Fibroblast of the aortic adventitia (primary cell): Measurements from ENCODE around the gene ANO10. TPM values are rescaled to one million over a fixed set of nuclear protein-coding genes. Genes with fewer than 3 reads are reported as not detected.

ENCODE experiments used
- DNase-seq: peaks from one replicate; pipeline ENCODE4 v3.0.0-alpha.2; 2010; ENCODE audit warnings: low read depth
- H3K4me3 ChIP-seq: 2 replicates; pipeline ENCODE4 v1.5.1; 2011; ENCODE audit warnings: low read depth, mild to moderate bottlenecking, control low read depth, low read length, moderate library complexity
- CTCF ChIP-seq: IDR thresholded peaks from 2 replicates; pipeline ENCODE4 v1.5.1; 2011; ENCODE audit warnings: mild to moderate bottlenecking, low read length, control low read depth, inconsistent platforms; ENCODE audit not compliant: insufficient read depth
- total RNA-seq: library from RNA; depleted of rRNA; stranded (reverse); fragments of >200 nt; gene quantifications from 2 replicates; pipeline ENCODE4 v1.2.3, GENCODE V29; 2012; ENCODE audit warnings: low replicate concordance

Gene ANO10
- total RNA-seq, 1 donor = 46.4 TPM

- TF ChIP-seq CTCF = no peak
- peak; percentile 40 for DNase-seq
Measured at GRCh38 chr3:43638594-43639447, 17.0 kb upstream of the ANO10 start.

GRCh38 chr3:43637702-43638101 lies 15.9 kb upstream of the ANO10 start:
- no peak for TF ChIP-seq CTCF
- DNase-seq = no peak
- no peak overlapping the region for H3K4me3 ChIP-seq

More at GRCh38 chr3:43638594-43639447, 17.0 kb upstream of the ANO10 start:
- H3K4me3 ChIP-seq = no peak overlapping the region

GRCh38 chr3:43632986-43633385 lies 11.2 kb upstream of the ANO10 start:
- TF ChIP-seq CTCF = no peak
- DNase-seq = no peak
- no peak overlapping the region for H3K4me3 ChIP-seq

- no peak overlapping the region for H3K4me3 ChIP-seq
- TF ChIP-seq CTCF = no peak
- peak; percentile 81 for DNase-seq
Measured at GRCh38 chr3:43632269-43632733, 10.5 kb upstream of the ANO10 start.

GRCh38 chr3:43629741-43630140 lies 7.9 kb upstream of the ANO10 start:
- DNase-seq = peak; percentile 32
- TF ChIP-seq CTCF = no peak
- no peak overlapping the region for H3K4me3 ChIP-seq

- no peak for DNase-seq
- H3K4me3 ChIP-seq = no peak overlapping the region
- no peak for TF ChIP-seq CTCF
Measured at GRCh38 chr3:43629257-43629656, 7.4 kb upstream of the ANO10 start.
